ENCODE measurements around the gene MON2. TPM values are rescaled to one million over a fixed set of nuclear protein-coding genes. Genes with fewer than 3 reads are reported as not detected.
"Not testable (repeated sequence)": the region's sequence is repeated elsewhere in the genome, so short reads cannot be mapped to it uniquely, and the experiment has no call there.

The MON2 gene
- total RNA-seq, 1 donor from 2014 or later, result 15.9 TPM

DNA sequence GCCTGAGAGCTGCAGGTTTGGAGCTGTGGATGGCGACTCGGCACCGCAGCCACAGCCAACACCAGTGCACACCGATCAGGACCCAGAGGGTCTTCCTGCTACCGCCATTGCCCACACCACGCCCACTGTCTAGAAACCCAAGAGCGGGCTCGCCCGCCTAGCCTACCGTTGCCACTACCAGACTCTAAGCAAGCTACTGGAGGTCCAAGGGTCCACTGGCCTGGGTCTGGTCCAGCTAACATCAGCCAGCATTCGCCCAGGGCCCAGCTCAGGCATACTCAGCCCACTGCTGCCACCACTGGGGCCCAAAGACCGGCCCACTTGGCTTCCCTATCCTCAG is 30.5 kb upstream of the MON2 start:
- TF ChIP-seq, protein P1, sequence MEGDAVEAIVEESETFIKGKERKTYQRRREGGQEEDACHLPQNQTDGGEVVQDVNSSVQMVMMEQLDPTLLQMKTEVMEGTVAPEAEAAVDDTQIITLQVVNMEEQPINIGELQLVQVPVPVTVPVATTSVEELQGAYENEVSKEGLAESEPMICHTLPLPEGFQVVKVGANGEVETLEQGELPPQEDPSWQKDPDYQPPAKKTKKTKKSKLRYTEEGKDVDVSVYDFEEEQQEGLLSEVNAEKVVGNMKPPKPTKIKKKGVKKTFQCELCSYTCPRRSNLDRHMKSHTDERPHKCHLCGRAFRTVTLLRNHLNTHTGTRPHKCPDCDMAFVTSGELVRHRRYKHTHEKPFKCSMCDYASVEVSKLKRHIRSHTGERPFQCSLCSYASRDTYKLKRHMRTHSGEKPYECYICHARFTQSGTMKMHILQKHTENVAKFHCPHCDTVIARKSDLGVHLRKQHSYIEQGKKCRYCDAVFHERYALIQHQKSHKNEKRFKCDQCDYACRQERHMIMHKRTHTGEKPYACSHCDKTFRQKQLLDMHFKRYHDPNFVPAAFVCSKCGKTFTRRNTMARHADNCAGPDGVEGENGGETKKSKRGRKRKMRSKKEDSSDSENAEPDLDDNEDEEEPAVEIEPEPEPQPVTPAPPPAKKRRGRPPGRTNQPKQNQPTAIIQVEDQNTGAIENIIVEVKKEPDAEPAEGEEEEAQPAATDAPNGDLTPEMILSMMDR (conservative IDR thresholded peaks at IDR 0.05; ENCODE audit: low read depth, low read length), result no peak
- no peak overlapping the region for H3K4me3 ChIP-seq (ENCODE audit: low read depth, low read length)
- no peak for DNase-seq (ENCODE audit: low read depth)

GRCh38 chr12:62438098-62438692 is 28.4 kb upstream of the MON2 start:
- DNase-seq (ENCODE audit: low read depth), result no peak
- no peak overlapping the region for H3K4me3 ChIP-seq (ENCODE audit: low read depth, low read length)
- TF ChIP-seq, protein P1 (conservative IDR thresholded peaks at IDR 0.05; ENCODE audit: low read depth, low read length), result peak; percentile 73

DNA sequence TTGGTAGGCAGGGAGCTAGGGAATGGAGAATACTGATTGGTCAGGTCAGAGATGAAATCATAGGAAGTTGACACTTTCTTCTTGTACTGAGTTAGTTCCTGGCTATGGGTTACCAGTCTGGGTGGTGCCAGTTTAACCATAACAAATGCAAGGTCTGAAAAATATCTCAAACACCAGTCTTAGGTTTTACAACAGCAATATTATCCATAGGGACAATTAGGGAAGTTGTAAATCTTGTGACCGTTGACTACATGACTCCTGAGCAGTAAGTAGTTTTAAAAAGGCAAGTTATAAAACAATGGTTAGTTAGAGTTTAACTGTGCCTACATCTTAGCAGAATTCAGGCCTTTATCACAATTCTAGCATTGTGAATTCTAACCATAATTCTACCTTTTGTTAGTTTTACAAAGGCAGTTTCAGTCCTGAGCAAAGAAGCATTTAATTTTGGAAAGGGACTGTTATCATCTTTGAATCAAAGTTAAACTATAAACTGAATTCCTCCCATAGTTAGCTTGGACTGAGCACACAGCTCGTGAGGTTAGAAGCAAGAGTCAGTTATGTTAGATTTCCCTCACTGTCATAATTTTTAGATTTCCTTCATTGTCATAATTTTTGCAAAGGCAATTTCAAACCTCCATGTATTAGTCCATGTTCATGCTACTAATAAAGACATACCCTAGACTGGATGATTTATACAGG is 19.7 kb upstream of the MON2 start:
- H3K4me3 ChIP-seq (ENCODE audit: low read depth, low read length), result no peak overlapping the region
- TF ChIP-seq, protein P1 (conservative IDR thresholded peaks at IDR 0.05; ENCODE audit: low read depth, low read length), result no peak
- no peak for DNase-seq (ENCODE audit: low read depth)

GRCh38 chr12:62448436-62448835 is 18.2 kb upstream of the MON2 start:
- no peak overlapping the region for H3K4me3 ChIP-seq (ENCODE audit: low read depth, low read length)
- TF ChIP-seq, protein P1 (conservative IDR thresholded peaks at IDR 0.05; ENCODE audit: low read depth, low read length), result no peak
- DNase-seq (ENCODE audit: low read depth), result no peak

- H3K4me3 ChIP-seq (ENCODE audit: low read depth, low read length); DNase-seq (ENCODE audit: low read depth): not testable (repeated sequence)
Observed at GRCh38 chr12:62455429-62455828, 11.2 kb upstream of the MON2 start.

- no peak for DNase-seq (ENCODE audit: low read depth)
- TF ChIP-seq, protein P1 (conservative IDR thresholded peaks at IDR 0.05; ENCODE audit: low read depth, low read length), result no peak
Observed at GRCh38 chr12:62458626-62459025, 8.0 kb upstream of the MON2 start.

GRCh38 chr12:62459976-62460375 is 6.7 kb upstream of the MON2 start:
- TF ChIP-seq, protein P1 (conservative IDR thresholded peaks at IDR 0.05; ENCODE audit: low read depth, low read length), result no peak
- no peak for DNase-seq (ENCODE audit: low read depth)
- H3K4me3 ChIP-seq (ENCODE audit: low read depth, low read length), result no peak overlapping the region

More at GRCh38 chr12:62458626-62459025, 8.0 kb upstream of the MON2 start:
- no peak overlapping the region for H3K4me3 ChIP-seq (ENCODE audit: low read depth, low read length)

DNA sequence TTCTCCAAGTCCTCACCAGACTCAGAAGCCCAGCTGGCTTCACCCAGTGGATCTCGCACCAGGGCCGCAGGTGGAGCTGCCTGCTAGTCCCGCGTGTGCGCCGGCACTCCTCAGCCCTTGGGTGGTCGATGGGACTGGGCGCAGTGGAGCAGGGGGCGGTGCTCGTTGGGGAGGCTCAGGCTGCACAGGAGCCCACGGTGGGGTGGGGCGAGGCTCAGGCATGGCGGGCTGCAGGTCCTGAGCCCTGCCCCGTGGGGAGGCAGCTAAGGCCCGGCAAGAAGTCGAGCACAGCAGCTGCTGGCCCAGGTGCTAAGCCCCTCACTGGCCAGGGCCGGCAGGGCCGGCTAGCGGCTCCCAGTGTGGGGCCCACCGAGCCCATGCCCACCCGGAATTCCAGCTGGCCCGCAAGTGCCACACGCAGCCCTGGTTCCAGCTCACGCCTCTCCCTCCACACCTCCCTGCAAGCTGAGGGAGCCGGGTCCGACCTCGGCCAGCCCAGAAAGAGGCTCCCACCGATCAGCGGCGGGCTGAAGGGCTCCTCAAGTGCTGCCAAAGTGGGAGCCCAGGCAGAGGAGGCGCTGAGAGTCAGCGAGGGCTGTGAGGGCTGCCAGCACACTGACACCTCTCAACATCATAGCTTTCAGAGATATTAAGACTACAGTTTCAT is 5.3 kb upstream of the MON2 start:
- DNase-seq (ENCODE audit: low read depth); H3K4me3 ChIP-seq (ENCODE audit: low read depth, low read length): not testable (repeated sequence)

DNA sequence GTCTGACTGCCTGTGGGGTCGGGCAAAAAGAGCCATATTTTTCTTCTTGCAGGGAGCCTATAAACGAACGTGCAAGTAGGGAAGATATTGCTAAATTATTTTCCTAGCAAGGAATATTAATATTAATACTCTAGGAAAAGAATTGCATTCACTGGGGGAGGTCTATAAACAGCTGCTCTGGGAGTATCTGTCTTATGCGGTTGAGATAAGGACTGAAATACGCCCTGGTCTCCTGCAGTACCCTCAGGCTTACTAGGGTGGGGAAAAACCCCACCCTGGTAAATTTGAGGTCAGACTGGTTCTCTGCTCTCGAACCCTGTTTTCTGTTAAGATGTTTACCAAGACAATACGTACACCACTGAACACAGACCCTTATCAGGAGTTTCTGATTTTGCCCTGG is 3.4 kb upstream of the MON2 start:
- not testable (repeated sequence) for H3K4me3 ChIP-seq (ENCODE audit: low read depth, low read length); DNase-seq (ENCODE audit: low read depth)

Measured in epithelial cell of proximal tubule (primary cell).